Gastrocnemius medialis (tissue), 4 donors: ENCODE data around the gene DCAF4. TPM values are rescaled to one million over a fixed set of nuclear protein-coding genes. Genes with fewer than 3 reads are reported as not detected.

Experiments used
- ATAC-seq, 2 donors: fragments of 150-250 bp; one replicate each; pipeline ENCODE4 v1.9.1; 2016
- DNase-seq, 2 donors: peaks; one replicate each; pipeline ENCODE4 v3.0.0-alpha.2; 2019
- H3K27ac ChIP-seq, 4 donors: fragments of 200-600 bp; sonication (generic); 1 replicate in 1 of 4; 2 replicates in 3 of 4; pipeline ENCODE4 v1.5.1; 2016 to 2018; ENCODE audit warnings: mild to moderate bottlenecking in 2 of 4, moderate library complexity in 1 of 4
- H3K27me3 ChIP-seq, 3 donors: fragments of 200-600 bp; sonication (generic) in 2 of 3; 1 replicate in 1 of 3; 2 replicates in 2 of 3; pipeline versions ENCODE4 v1.5.1 to v1.6.0; 2016 to 2019; ENCODE audit warnings: mild to moderate bottlenecking in 1 of 3, moderate library complexity in 1 of 3
- H3K36me3 ChIP-seq, 2 donors: fragments of 200-600 bp; sonication (generic) in 1 of 2; one replicate each; pipeline ENCODE4 v1.5.1; 2017 to 2018
- H3K4me1 ChIP-seq, 2 donors: fragments of 200-600 bp; sonication (generic) in 1 of 2; one replicate each; pipeline ENCODE4 v1.5.1; 2016 to 2017; ENCODE audit warnings: mild to moderate bottlenecking in 2 of 2
- H3K4me3 ChIP-seq, 4 donors: fragments of 200-600 bp; sonication (generic) in 3 of 4; 1 replicate in 1 of 4; 2 replicates in 3 of 4; pipeline ENCODE4 v1.5.1; 2016 to 2019; ENCODE audit warnings: mild to moderate bottlenecking in 2 of 4
- H3K9me3 ChIP-seq, 3 donors: fragments of 200-600 bp; sonication (generic) in 2 of 3; 1 replicate in 1 of 3; 2 replicates in 2 of 3; pipeline ENCODE4 v1.5.1; 2016 to 2019
- CTCF ChIP-seq, 5 experiments: fragments of 450-650 bp in 3 of 5; fragments of 200-600 bp in 2 of 5; sonication (generic) in 2 of 5; IDR thresholded peaks in 4 of 5; conservative IDR thresholded peaks in 1 of 5; 1 replicate in 4 of 5; 2 replicates in 1 of 5; pipeline ENCODE4 v1.5.1; 2016 to 2019; ENCODE audit warnings: antibody characterized with exemption in 5 of 5, mild to moderate bottlenecking in 3 of 5, moderate library complexity in 3 of 5
- POLR2A ChIP-seq, 2 donors: fragments of 450-650 bp; IDR thresholded peaks; one replicate each; pipeline ENCODE4 v1.6.1; 2017; ENCODE audit warnings: antibody characterized with exemption in 2 of 2, mild to moderate bottlenecking in 2 of 2, moderate library complexity in 2 of 2
- in situ Hi-C, 4 donors: fragments of 200-750 bp; cut with MboI; loops; one replicate each; pipeline versions ENCODE4 v1.15.0 to v1.8.0; 2017; ENCODE audit warnings: low sequenced_read_pairs in 4 of 4
- intact Hi-C: fragments of 100-400 bp; cut with DNase I; formaldehyde crosslinking; loops from one replicate; pipeline ENCODE4 v1.15.1; 2023; ENCODE audit warnings: low total_unique reads
- total RNA-seq, 4 donors: library from RNA; depleted of rRNA; stranded (reverse); fragments of >200 nt; gene quantifications; one replicate each; pipeline versions ENCODE4 v1.1.0 to v1.2.3, GENCODE V29; 2016

The DCAF4 gene
- total RNA-seq, 4 donors from 2014 or later: 13.9 to 38.3 (median 25.7) TPM

GRCh38 chr14:72907886-72908285, 18.4 kb upstream of the DCAF4 start:
- Histone ChIP-seq H3K36me3 (no peaks in the 10 kb centered on the region), H3K27ac (no peak overlapping the region), H3K9me3 (no peaks in the 10 kb centered on the region), H3K27me3 (no peaks in the 10 kb centered on the region), H3K4me1 (peaks cover 8 to 40% of the 10 kb centered on the region in 2 donors), H3K4me3 (no peak overlapping the region)
- ATAC-seq: no peak
- in situ Hi-C loops (loop anchor here (5.0 to 10.0 kb wide), 4 partner anchors 163 to 396 kb away; no protein-coding TSS in a partner anchor), intact Hi-C loops (no loop called here)
- no peak for TF ChIP-seq CTCF (IDR thresholded peaks at IDR 0.05 in 4 of 5, conservative IDR thresholded peaks at IDR 0.05 in 1 of 5)
- no peak for TF ChIP-seq POLR2A (IDR thresholded peaks at IDR 0.05)
- no peak for DNase-seq

GRCh38 chr14:72909163-72909562, 17.1 kb upstream of the DCAF4 start:
- in situ Hi-C loops: loop anchor here (5.0 to 10.0 kb wide), 4 partner anchors 164 to 397 kb away; no protein-coding TSS in a partner anchor
- no peak for TF ChIP-seq CTCF (IDR thresholded peaks at IDR 0.05 in 4 of 5, conservative IDR thresholded peaks at IDR 0.05 in 1 of 5)
- no peak for TF ChIP-seq POLR2A (IDR thresholded peaks at IDR 0.05)
- Histone ChIP-seq H3K27me3 (no peaks in the 10 kb centered on the region), H3K27ac (peak overlapping the region in 1 of 4 donors; percentile 50), H3K36me3 (no peaks in the 10 kb centered on the region), H3K9me3 (no peaks in the 10 kb centered on the region), H3K4me1 (peaks cover 7 to 32% of the 10 kb centered on the region in 2 donors), H3K4me3 (no peak overlapping the region)
- ATAC-seq (peak; percentile 23 to 65), DNase-seq (no peak)
- intact Hi-C loops: no loop called here

GRCh38 chr14:72913809-72914208, 12.5 kb upstream of the DCAF4 start:
- Histone ChIP-seq H3K27ac (no peak overlapping the region), H3K4me1 (peaks cover 0 to 7% of the 10 kb centered on the region in 2 donors), H3K27me3 (no peaks in the 10 kb centered on the region), H3K9me3 (no peaks in the 10 kb centered on the region), H3K36me3 (no peaks in the 10 kb centered on the region), H3K4me3 (no peak overlapping the region)
- intact Hi-C loops: no loop called here
- no peak for ATAC-seq
- DNase-seq: no peak
- no peak for TF ChIP-seq POLR2A (IDR thresholded peaks at IDR 0.05)
- TF ChIP-seq CTCF (IDR thresholded peaks at IDR 0.05 in 4 of 5, conservative IDR thresholded peaks at IDR 0.05 in 1 of 5): no peak
- in situ Hi-C loops: no loop called here

GRCh38 chr14:72916174-72916573, 10.1 kb upstream of the DCAF4 start:
- intact Hi-C loops (no loop called here), in situ Hi-C loops (no loop called here)
- Histone ChIP-seq H3K4me3 (no peak overlapping the region), H3K27ac (no peak overlapping the region), H3K27me3 (no peaks in the 10 kb centered on the region), H3K36me3 (no peaks in the 10 kb centered on the region), H3K4me1 (no peaks in the 10 kb centered on the region), H3K9me3 (no peaks in the 10 kb centered on the region)
- no peak for ATAC-seq
- TF ChIP-seq POLR2A (IDR thresholded peaks at IDR 0.05) (no peak), CTCF (IDR thresholded peaks at IDR 0.05 in 4 of 5, conservative IDR thresholded peaks at IDR 0.05 in 1 of 5) (no peak)
- no peak for DNase-seq
